Measurements from ENCODE around the gene MYBPC2.

GRCh38 chr19:50482271-50482855, 49.7 kb downstream of the MYBPC2 start:
- no peak for TF ChIP-seq CTCF (IDR thresholded peaks at IDR 0.05)
- TF ChIP-seq POLR2AphosphoS5 (IDR thresholded peaks at IDR 0.05; ENCODE audit: low read depth, low read length) = no peak
